Caco-2 (cell line): Measurements from ENCODE around the gene ARRB2. TPM values are rescaled to one million over a fixed set of nuclear protein-coding genes. Genes with fewer than 3 reads are reported as not detected.

Experiments used
- BruUV-seq: library from RNA; stranded (reverse); fragments of 400-500 nt; replicated peaks from 2 replicates; lab custom pipeline; 2021; lab: Mats Ljungman, UMichigan
- CTCF ChIA-PET: fragments of 300-600 bp; sonication (Branson Sonifier 250); formaldehyde crosslinking; loops from one replicate; lab custom pipeline; 2022; ENCODE audit warnings: antibody characterized with exemption; lab: Charles Lee
- POLR2A ChIA-PET: fragments of 300-600 bp; sonication (Branson Sonifier 250); formaldehyde crosslinking; loops from one replicate; lab custom pipeline; 2022; ENCODE audit warnings: antibody characterized with exemption; lab: Charles Lee
- DNase-seq, 2 experiments: peaks; one replicate each; pipeline versions ENCODE4 v3.0.0 to v3.0.0-alpha.2; 2020 to 2022
- H3K27me3 ChIP-seq: replicated peaks from 2 replicates; pipeline ENCODE4 v1.6.0; 2011; ENCODE audit warnings: low read length; ENCODE audit not compliant: control insufficient read depth, insufficient read depth
- H3K36me3 ChIP-seq: 2 replicates; pipeline ENCODE4 v1.5.1; 2011; ENCODE audit warnings: low read length; ENCODE audit not compliant: control insufficient read depth, insufficient read depth
- H3K4me1 ChIP-seq: fragments of 250-450 bp; sonication (Bioruptor Pico); 2 replicates; pipeline ENCODE4 v1.5.1; 2020; ENCODE audit warnings: mild to moderate bottlenecking
- H3K4me3 ChIP-seq: 2 replicates; pipeline ENCODE4 v1.5.1; 2011; ENCODE audit warnings: low read depth, mild to moderate bottlenecking, control low read depth, low read length
- H3K9me3 ChIP-seq: fragments of 250-450 bp; sonication (Bioruptor Pico); 2 replicates; pipeline ENCODE4 v1.5.1; 2020; ENCODE audit warnings: mild to moderate bottlenecking, moderate library complexity
- H3K27ac Mint-ChIP-seq: one replicate; pipeline ENCODE4 v1.8.0; 2022; ENCODE audit warnings: mixed read lengths; ENCODE audit not compliant: unreplicated experiment
- H3K27me3 Mint-ChIP-seq: one replicate; pipeline ENCODE4 v1.8.0; 2022; ENCODE audit warnings: mixed read lengths; ENCODE audit not compliant: insufficient read depth, unreplicated experiment
- H3K36me3 Mint-ChIP-seq: one replicate; pipeline ENCODE4 v1.8.0; 2022; ENCODE audit warnings: mild to moderate bottlenecking, mixed read lengths; ENCODE audit not compliant: insufficient read depth, unreplicated experiment
- H3K4me1 Mint-ChIP-seq: one replicate; pipeline ENCODE4 v1.8.0; 2022; ENCODE audit warnings: low read depth, mixed read lengths; ENCODE audit not compliant: unreplicated experiment
- H3K4me3 Mint-ChIP-seq: one replicate; pipeline ENCODE4 v1.8.0; 2022; ENCODE audit warnings: mild to moderate bottlenecking, moderate library complexity, mixed read lengths; ENCODE audit not compliant: unreplicated experiment
- H3K9me3 Mint-ChIP-seq: one replicate; pipeline ENCODE4 v1.8.0; 2022; ENCODE audit warnings: mixed read lengths; ENCODE audit not compliant: unreplicated experiment
- intact Hi-C: fragments of 100-400 bp; cut with micrococcal nuclease; formaldehyde crosslinking; loops from one replicate; pipeline ENCODE4 v1.10.0; 2022; ENCODE audit not compliant: unreplicated experiment
- total RNA-seq: library from RNA; stranded (reverse); gene quantifications from 2 replicates; pipeline ENCODE4 v1.2.3, GENCODE V29; 2022
- TF ChIP-seq, protein P1 (sequence below), 2 experiments: fragments of 200-600 bp in 1 of 2; IDR thresholded peaks; 1 replicate in 1 of 2; 2 replicates in 1 of 2; pipeline versions ENCODE4 v1.5.1 to v1.8.0; 2011 to 2022; ENCODE audit warnings: antibody characterized with exemption in 1 of 2, control low read depth in 1 of 2, inconsistent platforms in 1 of 2, low read depth in 1 of 2, low read length in 1 of 2, mild to moderate bottlenecking in 1 of 2, moderate library complexity in 1 of 2; ENCODE audit not compliant: insufficient read depth in 1 of 2, severe bottlenecking in 1 of 2, unreplicated experiment in 1 of 2

The ARRB2 gene
- total RNA-seq, 1 experiment from 2014 or later: 37.1 TPM

- Histone ChIP-seq H3K36me3 (no peaks in the 10 kb centered on the region), H3K4me1 (no peaks in the 10 kb centered on the region), H3K27me3 (no peaks in the 10 kb centered on the region), H3K4me3 (peak overlapping the region; percentile 71), H3K9me3 (no peaks in the 10 kb centered on the region)
- BruUV-seq: no TSS peak
- Mint-ChIP-seq H3K27ac (peak overlapping the region; percentile 60), H3K36me3 (peaks cover 14% of the 10 kb centered on the region), H3K9me3 (no peaks in the 10 kb centered on the region), H3K4me1 (peaks cover 8% of the 10 kb centered on the region), H3K4me3 (peak overlapping the region; percentile 80), H3K27me3 (no peaks in the 10 kb centered on the region)
- no peak for DNase-seq
- ChIA-PET CTCF (no interaction called here), POLR2A (no interaction called here)
- intact Hi-C loops: no loop called here
- TF ChIP-seq, protein P1, sequence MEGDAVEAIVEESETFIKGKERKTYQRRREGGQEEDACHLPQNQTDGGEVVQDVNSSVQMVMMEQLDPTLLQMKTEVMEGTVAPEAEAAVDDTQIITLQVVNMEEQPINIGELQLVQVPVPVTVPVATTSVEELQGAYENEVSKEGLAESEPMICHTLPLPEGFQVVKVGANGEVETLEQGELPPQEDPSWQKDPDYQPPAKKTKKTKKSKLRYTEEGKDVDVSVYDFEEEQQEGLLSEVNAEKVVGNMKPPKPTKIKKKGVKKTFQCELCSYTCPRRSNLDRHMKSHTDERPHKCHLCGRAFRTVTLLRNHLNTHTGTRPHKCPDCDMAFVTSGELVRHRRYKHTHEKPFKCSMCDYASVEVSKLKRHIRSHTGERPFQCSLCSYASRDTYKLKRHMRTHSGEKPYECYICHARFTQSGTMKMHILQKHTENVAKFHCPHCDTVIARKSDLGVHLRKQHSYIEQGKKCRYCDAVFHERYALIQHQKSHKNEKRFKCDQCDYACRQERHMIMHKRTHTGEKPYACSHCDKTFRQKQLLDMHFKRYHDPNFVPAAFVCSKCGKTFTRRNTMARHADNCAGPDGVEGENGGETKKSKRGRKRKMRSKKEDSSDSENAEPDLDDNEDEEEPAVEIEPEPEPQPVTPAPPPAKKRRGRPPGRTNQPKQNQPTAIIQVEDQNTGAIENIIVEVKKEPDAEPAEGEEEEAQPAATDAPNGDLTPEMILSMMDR (IDR thresholded peaks at IDR 0.05; ENCODE audit: insufficient read depth in 1 of 2, low read depth in 1 of 2, low read length in 1 of 2, severe bottlenecking in 1 of 2, unreplicated experiment in 1 of 2): no peak
Measured at GRCh38 chr17:4740025-4740351, 29.6 kb downstream of the ARRB2 start.

GRCh38 chr17:4740584-4740983 lies 30.2 kb downstream of the ARRB2 start:
- no peak for DNase-seq
- H3K4me1 Mint-ChIP-seq: peaks cover 8% of the 10 kb centered on the region
- TF ChIP-seq, protein P1 (IDR thresholded peaks at IDR 0.05; ENCODE audit: insufficient read depth in 1 of 2, low read depth in 1 of 2, low read length in 1 of 2, severe bottlenecking in 1 of 2, unreplicated experiment in 1 of 2): no peak
- BruUV-seq: no TSS peak
- no peaks in the 10 kb centered on the region for H3K27me3 Mint-ChIP-seq
- Histone ChIP-seq H3K4me1 (no peaks in the 10 kb centered on the region), H3K36me3 (no peaks in the 10 kb centered on the region), H3K4me3 (no peak overlapping the region), H3K9me3 (no peaks in the 10 kb centered on the region), H3K27me3 (no peaks in the 10 kb centered on the region)
- no peaks in the 10 kb centered on the region for H3K9me3 Mint-ChIP-seq
- peaks cover 14% of the 10 kb centered on the region for H3K36me3 Mint-ChIP-seq
- H3K4me3 Mint-ChIP-seq: peak overlapping the region; percentile 80
- intact Hi-C loops: no loop called here
- H3K27ac Mint-ChIP-seq: peak overlapping the region; percentile 60
- POLR2A ChIA-PET: no interaction called here
- CTCF ChIA-PET: interaction anchor here (0.6 kb wide), 1 partner anchor 173 kb away, joined by 3 read pairs; no protein-coding TSS in a partner anchor

- no peaks in the 10 kb centered on the region for H3K9me3 Mint-ChIP-seq
- peak overlapping the region; percentile 16 for H3K4me3 Mint-ChIP-seq
- ChIA-PET POLR2A (no interaction called here), CTCF (no interaction called here)
- no peak for DNase-seq
- no peaks in the 10 kb centered on the region for H3K4me1 Mint-ChIP-seq
- Histone ChIP-seq H3K4me3 (no peak overlapping the region), H3K36me3 (no peaks in the 10 kb centered on the region), H3K9me3 (no peaks in the 10 kb centered on the region), H3K27me3 (no peaks in the 10 kb centered on the region), H3K4me1 (no peaks in the 10 kb centered on the region)
- H3K27me3 Mint-ChIP-seq: no peaks in the 10 kb centered on the region
- peaks cover 6% of the 10 kb centered on the region for H3K36me3 Mint-ChIP-seq
- no peak overlapping the region for H3K27ac Mint-ChIP-seq
- intact Hi-C loops: no loop called here
- no TSS peak for BruUV-seq
- TF ChIP-seq, protein P1 (IDR thresholded peaks at IDR 0.05; ENCODE audit: insufficient read depth in 1 of 2, low read depth in 1 of 2, low read length in 1 of 2, severe bottlenecking in 1 of 2, unreplicated experiment in 1 of 2): no peak
Measured at GRCh38 chr17:4741544-4741943, 31.1 kb downstream of the ARRB2 start.
